Measurements from ENCODE around the gene NAV2. TPM values are rescaled to one million over a fixed set of nuclear protein-coding genes. Genes with fewer than 3 reads are reported as not detected.

The NAV2 gene
- total RNA-seq, 4 donors from 2014 or later, result 19.2 to 34.7 (median 25.8) TPM

- Histone ChIP-seq H3K27me3 (no peaks in the 10 kb centered on the region), H3K36me3 (peaks cover 0 to 15% (median 0%) of the 10 kb centered on the region in 3 donors), H3K4me1 (peaks cover 0 to 38% (median 6%) of the 10 kb centered on the region in 4 donors), H3K27ac (no peak overlapping the region), H3K9me3 (no peaks in the 10 kb centered on the region), H3K4me3 (no peak overlapping the region)
- no peak for TF ChIP-seq EP300 (IDR thresholded peaks at IDR 0.05)
- no peak for TF ChIP-seq CTCF (IDR thresholded peaks at IDR 0.05)
- TF ChIP-seq POLR2A (IDR thresholded peaks at IDR 0.05), result no peak
- DNase-seq (ENCODE audit: low spot score in 2 of 2), result no peak
- 83 to 93% methylated on average over 1 of the region's 1 CpG for WGBS, 2 donors
Observed at GRCh38 chr11:19915808-19916207, 203.2 kb downstream of the NAV2 start.

- no peak overlapping the region for H3K4me3 ChIP-seq
- H3K27ac ChIP-seq, result no peak overlapping the region
- peaks cover 0 to 15% (median 0%) of the 10 kb centered on the region in 3 donors for H3K36me3 ChIP-seq
- no peaks in the 10 kb centered on the region for H3K9me3 ChIP-seq
- TF ChIP-seq CTCF (IDR thresholded peaks at IDR 0.05) (no peak), EP300 (IDR thresholded peaks at IDR 0.05) (no peak), POLR2A (IDR thresholded peaks at IDR 0.05) (no peak)
- peaks cover 0 to 47% (median 9%) of the 10 kb centered on the region in 4 donors for H3K4me1 ChIP-seq
- no peaks in the 10 kb centered on the region for H3K27me3 ChIP-seq
- no peak for DNase-seq (ENCODE audit: low spot score in 2 of 2)
- WGBS, 2 donors, result 92 to 96% methylated on average over 1 of the region's 1 CpG
Observed at GRCh38 chr11:19917069-19917468, 204.4 kb downstream of the NAV2 start.

GRCh38 chr11:19918302-19919049 lies 205.8 kb downstream of the NAV2 start:
- peak overlapping the region in 1 of 4 donors; percentile 38 for H3K27ac ChIP-seq
- H3K4me1 ChIP-seq, result peaks cover 0 to 33% (median 9%) of the 10 kb centered on the region in 4 donors
- 78 to 84% methylated on average over 5 of the region's 5 CpGs for WGBS, 2 donors
- H3K4me3 ChIP-seq, result no peak overlapping the region
- H3K27me3 ChIP-seq, result no peaks in the 10 kb centered on the region
- no peaks in the 10 kb centered on the region for H3K9me3 ChIP-seq
- DNase-seq (ENCODE audit: low spot score in 2 of 2), result no peak
- peaks cover 0 to 15% (median 0%) of the 10 kb centered on the region in 3 donors for H3K36me3 ChIP-seq
- no peak for TF ChIP-seq CTCF (IDR thresholded peaks at IDR 0.05)
- TF ChIP-seq POLR2A (IDR thresholded peaks at IDR 0.05), result no peak
- no peak for TF ChIP-seq EP300 (IDR thresholded peaks at IDR 0.05)

- TF ChIP-seq CTCF (IDR thresholded peaks at IDR 0.05) (no peak), EP300 (IDR thresholded peaks at IDR 0.05) (peak in 1 of 2 donors; percentile 39)
- H3K4me1 ChIP-seq, result peaks cover 0 to 33% (median 9%) of the 10 kb centered on the region in 4 donors
Observed at GRCh38 chr11:19919050-19919561, 206.5 kb downstream of the NAV2 start.

GRCh38 chr11:19920982-19921381 lies 208.3 kb downstream of the NAV2 start:
- H3K36me3 ChIP-seq, result peaks cover 0 to 8% (median 0%) of the 10 kb centered on the region in 3 donors
- TF ChIP-seq EP300 (IDR thresholded peaks at IDR 0.05) (no peak), CTCF (IDR thresholded peaks at IDR 0.05) (no peak), POLR2A (IDR thresholded peaks at IDR 0.05) (no peak)
- peak overlapping the region in 1 of 4 donors; percentile 23 for H3K27ac ChIP-seq
- DNase-seq (ENCODE audit: low spot score in 2 of 2), result no peak
- no peak overlapping the region for H3K4me3 ChIP-seq
- 37 to 45% methylated on average over 2 of the region's 2 CpGs for WGBS, 2 donors
- no peaks in the 10 kb centered on the region for H3K9me3 ChIP-seq
- H3K4me1 ChIP-seq, result peaks cover 0 to 33% (median 9%) of the 10 kb centered on the region in 4 donors
- H3K27me3 ChIP-seq, result no peaks in the 10 kb centered on the region

More at GRCh38 chr11:19919050-19919561, 206.5 kb downstream of the NAV2 start:
- DNase-seq (ENCODE audit: low spot score in 2 of 2), result no peak
- H3K9me3 ChIP-seq, result no peaks in the 10 kb centered on the region
- H3K27me3 ChIP-seq, result no peaks in the 10 kb centered on the region
- 46 to 64% methylated on average over 7 of the region's 7 CpGs for WGBS, 2 donors
- H3K27ac ChIP-seq, result peak overlapping the region in 1 of 4 donors; percentile 38
- H3K36me3 ChIP-seq, result peaks cover 0 to 15% (median 0%) of the 10 kb centered on the region in 3 donors
- H3K4me3 ChIP-seq, result no peak overlapping the region
